ENCODE measurements around the gene CDKL5. TPM values are rescaled to one million over a fixed set of nuclear protein-coding genes. Genes with fewer than 3 reads are reported as not detected.
"Not testable (repeated sequence)": the region's sequence is repeated elsewhere in the genome, so short reads cannot be mapped to it uniquely, and the experiment has no call there.

Gene CDKL5
- total RNA-seq, 1 donor from 2014 or later, result 0.46 TPM

GRCh38 chrX:18426004-18426320, 554 bp downstream of the CDKL5 start:
- H3K4me1 Mint-ChIP-seq (ENCODE audit: low read depth), result peaks cover 9% of the 10 kb centered on the region
- H3K27me3 Mint-ChIP-seq (ENCODE audit: low read depth), result peaks cover 23% of the 10 kb centered on the region
- no peak overlapping the region for H3K27ac Mint-ChIP-seq
- no peak for DNase-seq (ENCODE audit: low spot score)
- H3K4me3 Mint-ChIP-seq (ENCODE audit: low read depth), result peak overlapping the region; percentile 67
- no peaks in the 10 kb centered on the region for H3K36me3 Mint-ChIP-seq (ENCODE audit: low read depth)
- H3K9me3 Mint-ChIP-seq, result no peaks in the 10 kb centered on the region
- intact Hi-C loops (cut with micrococcal nuclease), result loop anchor here (5.0 to 10.0 kb wide), 2 partner anchors 556 to 919 kb away; partner anchors contain the start of genes PDHA1 and PHKA2

DNA sequence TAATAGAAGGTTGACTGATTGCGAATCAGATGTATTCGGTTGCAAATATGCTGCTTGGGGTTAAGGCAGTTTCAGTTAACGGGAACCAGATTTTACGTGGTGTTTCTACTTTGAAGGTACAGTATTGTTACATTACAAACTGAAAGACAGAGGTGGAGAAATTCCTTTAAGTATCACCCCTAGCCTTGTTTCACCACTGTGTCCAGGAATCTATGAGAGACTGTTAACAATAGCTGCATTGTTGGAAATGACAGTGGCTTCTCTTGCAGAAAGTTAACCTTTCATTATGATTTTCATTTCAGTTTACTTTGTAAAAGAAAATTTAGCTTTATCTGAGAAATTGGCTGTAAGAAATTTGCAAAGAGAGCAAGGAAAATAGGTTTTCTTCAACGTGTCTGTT, 2.6 kb downstream of the CDKL5 start:
- no peaks in the 10 kb centered on the region for H3K36me3 Mint-ChIP-seq (ENCODE audit: low read depth)
- H3K4me1 Mint-ChIP-seq (ENCODE audit: low read depth), result peaks cover 9% of the 10 kb centered on the region
- H3K9me3 Mint-ChIP-seq, result no peaks in the 10 kb centered on the region
- H3K4me3 Mint-ChIP-seq (ENCODE audit: low read depth), result no peak overlapping the region
- peaks cover 21% of the 10 kb centered on the region for H3K27me3 Mint-ChIP-seq (ENCODE audit: low read depth)
- intact Hi-C loops (cut with micrococcal nuclease), result loop anchor here (5.0 to 10.0 kb wide), 2 partner anchors 554 to 917 kb away; partner anchors contain the start of genes PDHA1 and PHKA2
- no peak overlapping the region for H3K27ac Mint-ChIP-seq
- no peak for DNase-seq (ENCODE audit: low spot score)

GRCh38 chrX:18433288-18433687, 7.9 kb downstream of the CDKL5 start:
- H3K4me3 Mint-ChIP-seq (ENCODE audit: low read depth); H3K9me3 Mint-ChIP-seq; H3K36me3 Mint-ChIP-seq (ENCODE audit: low read depth); intact Hi-C loops (cut with micrococcal nuclease); H3K27ac Mint-ChIP-seq; H3K4me1 Mint-ChIP-seq (ENCODE audit: low read depth); DNase-seq (ENCODE audit: low spot score); H3K27me3 Mint-ChIP-seq (ENCODE audit: low read depth): not testable (repeated sequence)

DNA sequence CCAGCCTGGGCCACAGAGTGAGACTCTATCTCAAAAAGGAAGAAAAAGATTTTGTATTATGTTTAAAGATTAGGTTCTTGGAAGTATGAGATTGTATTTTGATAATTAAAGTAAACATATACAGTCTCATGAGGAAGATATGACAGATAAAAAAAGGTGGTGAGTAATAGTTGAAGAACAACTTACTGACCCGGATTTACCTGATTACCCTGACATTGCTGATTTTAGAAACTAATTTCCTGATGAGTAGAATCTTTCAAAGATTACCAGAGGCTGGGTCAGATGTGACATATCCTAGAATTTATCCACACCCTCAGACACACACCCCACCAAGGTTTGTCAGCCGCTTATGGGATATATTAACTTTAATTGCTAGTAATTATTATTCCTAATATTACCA, 9.5 kb downstream of the CDKL5 start:
- no peak for DNase-seq (ENCODE audit: low spot score)
- Mint-ChIP-seq H3K27me3 (ENCODE audit: low read depth) (no peaks in the 10 kb centered on the region), H3K9me3 (no peaks in the 10 kb centered on the region), H3K27ac (no peak overlapping the region), H3K36me3 (ENCODE audit: low read depth) (no peaks in the 10 kb centered on the region), H3K4me3 (ENCODE audit: low read depth) (no peak overlapping the region), H3K4me1 (ENCODE audit: low read depth) (no peaks in the 10 kb centered on the region)
- intact Hi-C loops (cut with micrococcal nuclease), result no loop called here

GRCh38 chrX:18436017-18436416, 10.6 kb downstream of the CDKL5 start:
- Mint-ChIP-seq H3K36me3 (ENCODE audit: low read depth) (no peaks in the 10 kb centered on the region), H3K27ac (no peak overlapping the region), H3K9me3 (no peaks in the 10 kb centered on the region), H3K27me3 (ENCODE audit: low read depth) (no peaks in the 10 kb centered on the region), H3K4me1 (ENCODE audit: low read depth) (no peaks in the 10 kb centered on the region), H3K4me3 (ENCODE audit: low read depth) (no peak overlapping the region)
- no peak for DNase-seq (ENCODE audit: low spot score)
- intact Hi-C loops (cut with micrococcal nuclease), result no loop called here

- no peak for DNase-seq (ENCODE audit: low spot score)
- Mint-ChIP-seq H3K4me3 (ENCODE audit: low read depth) (no peak overlapping the region), H3K4me1 (ENCODE audit: low read depth) (no peaks in the 10 kb centered on the region), H3K27me3 (ENCODE audit: low read depth) (no peaks in the 10 kb centered on the region), H3K9me3 (no peaks in the 10 kb centered on the region), H3K36me3 (ENCODE audit: low read depth) (no peaks in the 10 kb centered on the region), H3K27ac (no peak overlapping the region)
- intact Hi-C loops (cut with micrococcal nuclease), result no loop called here
Observed at GRCh38 chrX:18440835-18441234, 15.4 kb downstream of the CDKL5 start.

DNA sequence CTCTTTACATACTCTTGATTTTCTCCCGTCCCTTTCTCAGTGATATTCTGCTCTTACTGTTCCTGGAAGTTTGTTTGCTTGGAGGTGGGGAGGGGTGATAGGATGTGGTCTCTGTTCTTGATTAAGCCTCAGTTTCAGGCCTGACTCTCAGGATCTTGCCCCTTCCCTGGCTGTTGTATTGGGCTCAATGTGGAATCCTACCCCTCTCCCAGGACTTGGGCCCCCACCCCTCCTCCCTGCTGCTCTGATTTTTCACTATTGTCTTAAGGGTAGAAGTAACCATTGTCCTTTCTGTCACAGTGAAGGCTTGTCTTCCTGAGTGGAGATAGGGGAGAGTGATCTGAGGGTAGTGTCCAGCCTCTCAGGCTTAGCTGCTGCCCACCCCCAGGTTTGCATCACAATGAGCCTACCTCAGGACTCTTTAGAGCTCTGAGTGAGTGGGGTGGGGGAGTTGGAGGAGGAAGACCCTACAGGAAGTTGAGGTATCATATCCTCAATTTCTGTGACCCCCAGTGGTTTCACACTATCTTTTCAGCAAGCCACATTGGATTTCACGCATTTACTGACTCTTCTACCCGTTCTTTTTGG, 16.5 kb downstream of the CDKL5 start:
- DNase-seq (ENCODE audit: low spot score), result no peak
- Mint-ChIP-seq H3K4me1 (ENCODE audit: low read depth) (no peaks in the 10 kb centered on the region), H3K36me3 (ENCODE audit: low read depth) (no peaks in the 10 kb centered on the region), H3K9me3 (no peaks in the 10 kb centered on the region), H3K27ac (no peak overlapping the region), H3K4me3 (ENCODE audit: low read depth) (no peak overlapping the region), H3K27me3 (ENCODE audit: low read depth) (no peaks in the 10 kb centered on the region)
- intact Hi-C loops (cut with micrococcal nuclease), result no loop called here

DNA sequence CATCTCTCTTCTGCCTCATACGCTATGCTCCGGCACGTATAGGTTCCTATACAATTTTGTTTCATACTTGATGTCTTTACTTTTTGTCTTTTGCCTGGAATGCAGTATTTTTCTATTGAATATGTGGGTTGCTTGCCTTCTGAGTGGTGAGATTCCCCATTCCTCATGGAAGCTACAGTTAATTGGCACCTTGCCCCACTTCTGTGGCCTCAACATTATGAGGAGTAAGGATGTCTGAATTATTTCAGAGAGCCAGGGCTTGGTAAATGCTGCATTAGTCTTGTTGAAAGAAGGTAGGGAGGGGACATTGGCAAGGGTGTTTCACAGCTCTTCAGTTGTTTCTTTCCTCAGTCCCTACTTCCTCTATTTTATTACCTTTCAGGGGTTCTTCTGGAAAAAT, 23.0 kb downstream of the CDKL5 start:
- Mint-ChIP-seq H3K4me3 (ENCODE audit: low read depth) (no peak overlapping the region), H3K9me3 (no peaks in the 10 kb centered on the region), H3K27ac (no peak overlapping the region), H3K27me3 (ENCODE audit: low read depth) (no peaks in the 10 kb centered on the region), H3K36me3 (ENCODE audit: low read depth) (no peaks in the 10 kb centered on the region), H3K4me1 (ENCODE audit: low read depth) (no peaks in the 10 kb centered on the region)
- intact Hi-C loops (cut with micrococcal nuclease), result no loop called here
- DNase-seq (ENCODE audit: low spot score), result no peak

DNA sequence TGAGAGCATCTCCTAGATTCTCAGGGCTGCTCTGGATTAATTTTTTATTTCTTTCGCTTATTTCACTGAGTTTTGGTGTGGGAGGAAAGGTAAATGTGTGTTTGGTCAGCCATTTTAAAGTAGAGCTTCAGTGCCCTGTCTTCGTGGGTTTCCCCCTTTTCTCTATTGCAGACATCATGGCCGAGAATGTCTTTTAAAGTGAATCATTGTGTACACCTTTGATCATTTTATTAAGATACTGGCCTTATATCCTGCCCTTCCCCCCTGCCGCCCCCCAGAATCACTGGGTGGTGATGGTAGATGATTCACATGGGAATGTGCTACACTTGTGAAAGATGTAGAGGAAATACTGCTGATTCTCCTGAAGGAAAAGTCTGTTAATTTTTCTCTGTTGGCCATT, 23.8 kb downstream of the CDKL5 start:
- DNase-seq (ENCODE audit: low spot score), result no peak
- intact Hi-C loops (cut with micrococcal nuclease), result no loop called here
- H3K9me3 Mint-ChIP-seq, result no peaks in the 10 kb centered on the region
- no peak overlapping the region for H3K4me3 Mint-ChIP-seq (ENCODE audit: low read depth)
- H3K27ac Mint-ChIP-seq, result no peak overlapping the region
- no peaks in the 10 kb centered on the region for H3K27me3 Mint-ChIP-seq (ENCODE audit: low read depth)
- no peaks in the 10 kb centered on the region for H3K4me1 Mint-ChIP-seq (ENCODE audit: low read depth)
- H3K36me3 Mint-ChIP-seq (ENCODE audit: low read depth), result no peaks in the 10 kb centered on the region

DNA sequence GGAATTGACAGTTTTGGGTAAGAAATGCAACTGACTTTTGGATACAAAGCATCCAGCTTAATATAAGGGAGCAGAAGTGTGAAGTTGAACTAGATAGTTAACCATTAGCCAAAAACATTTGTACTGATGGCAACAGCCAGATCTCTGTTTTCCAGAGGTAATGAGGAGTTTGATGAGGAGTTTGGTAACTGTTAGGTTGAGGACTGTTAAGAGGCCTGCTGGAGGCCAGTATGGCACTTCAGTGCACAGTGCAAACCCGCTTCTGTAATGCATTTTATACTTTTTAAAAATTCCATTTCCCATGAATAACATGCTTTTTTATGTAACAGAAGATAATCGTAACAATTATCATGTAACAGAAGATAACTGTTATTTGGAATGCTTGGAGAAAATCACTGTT, 30.0 kb downstream of the CDKL5 start:
- Mint-ChIP-seq H3K27ac (no peak overlapping the region), H3K9me3 (no peaks in the 10 kb centered on the region), H3K4me3 (ENCODE audit: low read depth) (no peak overlapping the region), H3K36me3 (ENCODE audit: low read depth) (no peaks in the 10 kb centered on the region), H3K27me3 (ENCODE audit: low read depth) (no peaks in the 10 kb centered on the region), H3K4me1 (ENCODE audit: low read depth) (no peaks in the 10 kb centered on the region)
- DNase-seq (ENCODE audit: low spot score), result no peak
- intact Hi-C loops (cut with micrococcal nuclease), result no loop called here

- Mint-ChIP-seq H3K36me3 (ENCODE audit: low read depth) (no peaks in the 10 kb centered on the region), H3K4me3 (ENCODE audit: low read depth) (no peak overlapping the region), H3K9me3 (no peaks in the 10 kb centered on the region), H3K4me1 (ENCODE audit: low read depth) (no peaks in the 10 kb centered on the region), H3K27me3 (ENCODE audit: low read depth) (no peaks in the 10 kb centered on the region), H3K27ac (no peak overlapping the region)
- DNase-seq (ENCODE audit: low spot score), result no peak
- intact Hi-C loops (cut with micrococcal nuclease), result no loop called here
Observed at GRCh38 chrX:18457000-18457399, 31.6 kb downstream of the CDKL5 start.

DNA sequence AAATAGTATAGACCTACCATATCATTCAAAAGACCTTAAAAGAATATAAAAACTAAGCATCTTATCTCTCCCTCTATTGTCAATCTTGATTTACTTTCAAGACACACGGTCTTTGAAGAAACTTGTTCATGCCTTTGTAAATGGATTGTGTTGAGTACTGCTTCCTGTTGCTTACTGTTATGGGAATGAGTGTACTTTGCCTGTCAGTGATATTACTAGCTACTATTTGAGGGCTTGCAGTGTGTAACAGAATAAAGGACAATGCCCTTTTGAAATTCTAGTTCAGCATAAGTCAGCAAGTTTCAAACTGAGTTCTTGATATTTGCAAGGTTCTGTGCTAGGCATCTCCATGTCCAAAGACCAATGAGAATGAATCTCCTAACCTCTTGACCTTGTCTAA, 36.0 kb downstream of the CDKL5 start:
- Mint-ChIP-seq H3K27me3 (ENCODE audit: low read depth) (no peaks in the 10 kb centered on the region), H3K4me1 (ENCODE audit: low read depth) (no peaks in the 10 kb centered on the region), H3K27ac (no peak overlapping the region), H3K36me3 (ENCODE audit: low read depth) (no peaks in the 10 kb centered on the region), H3K4me3 (ENCODE audit: low read depth) (no peak overlapping the region), H3K9me3 (no peaks in the 10 kb centered on the region)
- intact Hi-C loops (cut with micrococcal nuclease), result no loop called here
- DNase-seq (ENCODE audit: low spot score), result no peak

DNA sequence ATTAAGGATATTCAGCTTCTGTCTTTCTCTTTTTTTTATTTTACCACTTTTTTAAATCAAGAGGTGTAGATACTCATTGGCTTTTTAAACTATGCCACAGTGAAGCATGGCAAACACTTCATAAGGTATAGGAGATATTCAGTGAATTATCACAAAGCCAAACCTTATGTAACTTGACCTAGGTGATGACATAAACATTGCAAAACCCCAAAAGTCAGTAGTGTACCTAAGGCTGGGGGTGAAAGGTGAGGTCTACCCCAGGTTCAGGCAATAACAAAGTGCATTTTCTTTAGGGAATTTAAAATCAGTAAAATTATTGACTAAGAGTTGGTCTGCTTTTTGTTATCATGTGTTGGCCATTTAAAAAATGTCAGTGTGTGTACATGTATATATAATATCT, 39.1 kb downstream of the CDKL5 start:
- Mint-ChIP-seq H3K27me3 (ENCODE audit: low read depth) (no peaks in the 10 kb centered on the region), H3K4me1 (ENCODE audit: low read depth) (no peaks in the 10 kb centered on the region), H3K27ac (no peak overlapping the region), H3K36me3 (ENCODE audit: low read depth) (no peaks in the 10 kb centered on the region), H3K9me3 (no peaks in the 10 kb centered on the region), H3K4me3 (ENCODE audit: low read depth) (no peak overlapping the region)
- intact Hi-C loops (cut with micrococcal nuclease), result no loop called here
- no peak for DNase-seq (ENCODE audit: low spot score)

DNA sequence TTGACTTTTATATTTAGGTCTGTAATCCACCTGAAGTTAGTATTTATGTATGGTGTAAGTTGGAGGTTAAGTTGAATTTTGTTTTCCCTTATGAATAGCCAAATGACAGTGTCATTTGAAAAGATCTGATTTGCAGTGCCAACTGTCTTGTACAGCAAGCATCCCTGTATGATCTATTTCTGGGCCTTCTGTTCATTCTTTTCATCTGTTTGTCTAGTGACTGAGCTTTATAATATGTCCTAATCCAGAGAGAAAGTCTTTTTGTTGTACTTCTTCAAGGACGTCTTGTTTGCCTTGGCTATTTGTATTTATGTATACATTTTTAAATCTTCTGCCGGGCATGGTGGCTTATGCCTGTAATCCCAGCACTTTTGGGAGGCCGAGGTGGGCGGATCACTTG, 39.6 kb downstream of the CDKL5 start:
- Mint-ChIP-seq H3K9me3 (no peaks in the 10 kb centered on the region), H3K4me1 (ENCODE audit: low read depth) (no peaks in the 10 kb centered on the region), H3K36me3 (ENCODE audit: low read depth) (no peaks in the 10 kb centered on the region), H3K4me3 (ENCODE audit: low read depth) (no peak overlapping the region), H3K27me3 (ENCODE audit: low read depth) (no peaks in the 10 kb centered on the region), H3K27ac (no peak overlapping the region)
- no peak for DNase-seq (ENCODE audit: low spot score)
- intact Hi-C loops (cut with micrococcal nuclease), result no loop called here
